ENCODE measurements around the gene FXYD5.
"Not testable (repeated sequence)": the region's sequence is repeated elsewhere in the genome, so short reads cannot be mapped to it uniquely, and the experiment has no call there.

The FXYD5 gene

GRCh38 chr19:35120898-35121297 lies 33.6 kb upstream of the FXYD5 start:
- FAIRE-seq: no peak

GRCh38 chr19:35122687-35123551 lies 31.6 kb upstream of the FXYD5 start:
- no peak for FAIRE-seq

- no peak for FAIRE-seq
These were observed 31.0 kb upstream of the FXYD5 start for GRCh38 chr19:35123573-35123972.

- FAIRE-seq: no peak
These were observed 30.2 kb upstream of the FXYD5 start for GRCh38 chr19:35124098-35125060.

DNA sequence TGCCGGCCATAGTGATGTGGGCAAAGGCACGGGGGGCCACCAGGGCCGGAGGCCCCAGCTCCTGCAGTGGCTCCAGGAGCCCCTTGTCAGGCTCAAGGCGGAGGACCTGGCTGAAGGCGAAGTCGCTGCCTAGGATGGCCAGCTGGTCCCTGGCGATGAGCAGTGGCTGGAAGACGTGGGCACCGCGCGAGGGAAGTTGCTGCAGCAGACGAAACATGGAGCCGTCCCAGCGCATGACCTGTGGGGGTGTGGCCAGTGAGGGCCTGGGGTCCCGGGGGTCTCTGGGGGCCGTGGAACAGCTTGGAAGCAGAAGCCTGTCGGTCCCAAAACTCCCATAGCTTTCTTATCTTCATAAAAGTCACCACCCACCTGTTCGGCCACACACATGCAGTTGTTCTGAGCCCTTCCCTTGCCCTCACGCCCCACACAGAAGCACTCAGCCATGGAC lies 29.2 kb upstream of the FXYD5 start:
- FAIRE-seq: no peak

DNA sequence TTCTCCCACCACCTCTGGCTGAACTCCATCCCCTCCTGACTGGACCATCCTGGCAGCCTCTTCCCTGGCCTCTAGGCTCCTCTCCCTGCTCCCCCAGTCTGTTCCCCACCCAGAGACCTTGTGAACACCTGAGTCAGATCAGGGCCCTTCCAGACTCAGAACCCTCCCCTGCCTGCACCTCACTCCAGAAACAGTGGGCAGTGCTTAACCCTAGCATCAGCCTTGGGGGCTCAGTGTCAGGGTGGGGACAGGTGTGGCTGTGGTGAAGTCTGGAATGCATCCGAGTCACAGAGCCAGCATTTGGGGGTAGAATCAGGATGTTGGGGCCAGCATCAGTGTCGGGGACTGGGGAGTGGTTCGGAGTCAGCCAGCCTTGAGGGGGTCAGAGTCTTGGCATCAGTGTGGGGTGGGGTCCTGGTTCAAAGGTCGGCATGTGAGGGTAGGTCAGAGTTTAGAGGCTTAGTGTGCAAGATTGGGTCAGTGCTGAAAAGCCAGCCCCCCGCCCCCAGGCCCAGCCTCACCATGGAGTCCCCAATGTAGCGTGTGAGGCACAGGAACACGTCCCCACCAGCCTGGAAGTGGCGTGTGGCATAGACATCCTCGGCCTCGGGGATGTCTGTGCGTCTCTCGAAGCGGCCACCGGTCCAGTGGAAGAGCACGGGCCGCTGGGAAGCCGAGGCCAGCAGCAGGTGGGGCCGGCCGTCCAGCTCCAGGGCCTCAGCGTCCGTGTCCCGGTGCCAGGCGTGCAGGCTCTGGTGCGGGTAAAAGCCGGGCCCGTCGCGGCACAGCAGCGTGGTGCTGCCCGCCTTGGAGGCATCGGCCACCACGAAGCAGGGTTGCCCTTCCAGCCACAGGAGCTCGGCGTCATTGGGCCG lies 28.5 kb upstream of the FXYD5 start:
- FAIRE-seq: no peak

GRCh38 chr19:35126624-35126959 lies 27.9 kb upstream of the FXYD5 start:
- FAIRE-seq: no peak

DNA sequence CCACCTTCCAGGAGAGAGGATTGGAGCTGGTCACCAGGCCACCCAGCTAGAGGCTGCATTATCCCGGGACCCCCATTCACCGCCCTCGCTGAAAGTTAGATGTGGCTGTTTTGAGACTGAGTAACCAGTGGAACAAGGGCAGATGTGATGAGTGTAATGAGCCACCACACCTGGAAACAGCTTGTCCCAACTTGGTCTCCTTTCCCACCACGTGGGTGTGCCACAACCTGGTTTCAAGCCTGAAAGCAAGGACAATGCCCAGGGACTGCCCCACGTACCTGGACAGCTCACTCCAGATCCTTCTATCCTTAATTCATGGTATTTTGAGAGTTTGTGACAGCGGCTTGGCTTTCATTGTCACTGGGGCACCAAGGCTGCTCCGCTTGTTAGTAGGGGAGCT lies 26.7 kb upstream of the FXYD5 start:
- no peak for FAIRE-seq

- no peak for FAIRE-seq
These were observed 26.0 kb upstream of the FXYD5 start for GRCh38 chr19:35128398-35129057.

DNA sequence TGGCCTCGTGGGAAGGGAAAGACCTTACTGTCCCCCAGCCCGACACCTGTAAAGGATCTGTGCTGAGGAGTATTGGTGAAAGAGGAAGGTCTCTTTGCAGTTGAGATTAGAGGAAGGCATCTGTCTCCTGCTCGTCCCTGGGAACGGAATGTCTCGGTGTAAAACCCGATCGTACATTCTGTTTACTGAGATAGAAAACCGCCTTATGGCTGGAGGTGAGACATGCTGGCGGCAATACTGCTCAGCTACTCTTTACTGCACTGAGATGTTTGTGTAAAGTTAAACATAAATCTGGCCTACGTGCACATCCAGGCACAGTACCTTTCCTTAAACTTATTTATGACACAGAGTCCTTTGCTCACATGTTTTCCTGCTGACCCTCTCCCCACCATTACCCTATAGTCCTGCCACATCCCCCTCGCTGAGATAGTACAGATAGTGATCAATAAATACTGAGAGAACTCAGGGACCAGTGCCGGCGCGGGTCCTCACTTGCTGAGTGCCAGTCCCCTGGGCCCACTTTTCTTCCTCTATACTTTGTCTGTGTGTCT lies 24.7 kb upstream of the FXYD5 start:
- not testable (repeated sequence) for FAIRE-seq

DNA sequence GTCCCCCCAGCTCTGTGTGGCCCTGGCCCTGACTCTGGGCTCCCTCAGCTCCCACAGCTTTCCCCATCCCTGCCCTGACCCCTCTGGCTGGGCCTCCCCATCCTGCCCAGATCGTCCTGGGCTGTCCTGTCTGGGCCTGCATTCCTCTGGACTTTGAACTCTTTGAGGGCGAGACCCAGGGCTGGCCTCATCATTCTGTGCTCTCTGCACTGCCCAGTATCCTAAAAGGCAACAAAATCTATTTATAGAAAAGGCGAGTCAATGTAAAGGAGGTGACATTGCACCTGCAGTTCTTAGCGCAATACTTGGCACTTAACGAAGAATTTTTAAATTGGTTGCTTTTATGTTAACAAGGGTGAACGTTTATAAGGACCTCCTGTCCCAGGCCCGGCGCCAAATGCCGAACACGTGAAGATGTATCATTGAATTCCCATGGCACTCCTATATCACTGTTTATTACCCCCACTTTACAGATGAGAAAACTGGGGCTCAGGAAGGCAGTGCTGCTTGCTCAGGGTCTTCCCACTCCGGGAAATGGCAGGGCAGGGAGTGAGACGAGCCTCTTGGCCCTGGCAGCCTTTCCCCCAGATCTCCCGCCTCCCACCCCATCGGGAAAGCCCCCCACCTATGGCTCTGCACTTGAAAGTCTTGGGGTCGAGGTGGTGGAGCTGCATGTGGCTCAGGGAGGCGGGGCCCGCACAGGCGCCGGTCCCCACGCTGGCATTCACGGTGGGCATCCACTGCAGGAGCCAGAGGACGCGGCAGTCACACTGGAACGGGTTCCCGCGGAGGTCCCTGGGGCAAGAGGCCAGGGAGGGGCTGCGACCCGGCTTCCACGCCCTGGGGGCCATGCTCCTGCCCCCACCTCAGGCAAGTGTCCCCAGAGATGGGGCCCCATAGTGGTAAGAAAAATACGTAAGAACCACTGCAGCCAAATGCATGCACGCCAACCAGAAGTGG lies 23.5 kb upstream of the FXYD5 start:
- no peak for FAIRE-seq

- no peak for FAIRE-seq
These were observed 22.3 kb upstream of the FXYD5 start for GRCh38 chr19:35132254-35132653.

- no peak for FAIRE-seq
These were observed 20.7 kb upstream of the FXYD5 start for GRCh38 chr19:35133826-35134225.

DNA sequence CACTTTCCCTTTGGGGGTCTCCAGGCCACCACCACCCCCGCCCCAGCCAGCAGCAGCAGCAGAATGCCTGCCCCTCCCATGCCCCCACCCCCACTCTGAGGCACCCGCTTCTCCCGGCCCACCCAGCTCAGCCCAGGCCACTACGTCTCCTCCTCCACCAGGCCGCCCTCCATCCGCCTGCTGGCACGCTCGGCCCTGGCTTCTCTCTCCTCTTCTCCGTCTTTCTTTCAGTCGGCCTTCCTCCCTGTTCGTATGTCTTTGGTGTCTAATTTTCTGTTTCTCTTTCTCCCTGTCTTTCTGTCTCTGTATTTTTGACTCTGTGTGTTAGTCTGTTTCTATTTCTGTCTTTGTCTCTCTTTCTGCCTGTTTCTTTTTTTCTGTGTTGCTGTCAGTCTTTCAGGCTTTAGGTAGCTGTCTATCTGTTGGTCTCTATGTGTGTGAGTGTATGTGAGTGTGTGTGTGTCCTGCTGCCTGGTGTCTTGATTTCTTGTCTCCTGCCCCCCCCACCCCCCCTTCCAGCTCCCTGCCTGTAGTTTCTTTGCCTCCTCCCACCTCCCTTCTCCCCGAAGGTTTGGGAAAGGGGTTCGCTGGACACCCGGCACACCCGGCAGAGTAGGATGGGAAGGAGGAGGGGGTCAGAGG lies 19.8 kb upstream of the FXYD5 start, which contains the start of gene LGI4:
Gene LGI4, minus strand, starts transcription at position 459 of the 642 bp plus-strand sequence. Its CDS starts 379 bp downstream, at position 80.
- no peak for FAIRE-seq

DNA sequence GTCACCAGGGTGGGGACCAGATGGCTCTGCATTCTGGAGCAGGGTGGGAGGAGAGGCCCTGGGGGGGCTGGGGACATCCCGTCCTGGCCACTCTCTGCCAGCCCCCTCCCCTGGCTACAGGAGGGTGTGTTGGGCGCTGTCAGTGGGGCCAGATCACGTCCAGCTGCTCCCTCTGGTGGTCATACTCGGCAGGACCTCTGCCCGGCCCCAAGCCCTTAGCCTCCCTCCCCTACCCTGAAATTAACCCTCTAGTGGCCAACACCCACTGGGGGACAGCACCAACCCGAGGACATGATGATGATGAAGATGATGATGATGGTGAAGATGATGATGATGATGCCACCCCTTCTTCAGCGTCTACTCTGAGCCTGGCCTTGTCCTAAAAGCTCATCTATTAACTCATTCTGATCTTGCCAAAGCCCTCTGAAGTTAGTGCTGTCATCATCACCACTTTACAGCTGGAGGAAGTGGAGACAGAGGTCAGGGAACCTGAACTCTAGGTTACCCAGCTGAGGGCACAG lies 19.1 kb upstream of the FXYD5 start:
- no peak for FAIRE-seq

DNA sequence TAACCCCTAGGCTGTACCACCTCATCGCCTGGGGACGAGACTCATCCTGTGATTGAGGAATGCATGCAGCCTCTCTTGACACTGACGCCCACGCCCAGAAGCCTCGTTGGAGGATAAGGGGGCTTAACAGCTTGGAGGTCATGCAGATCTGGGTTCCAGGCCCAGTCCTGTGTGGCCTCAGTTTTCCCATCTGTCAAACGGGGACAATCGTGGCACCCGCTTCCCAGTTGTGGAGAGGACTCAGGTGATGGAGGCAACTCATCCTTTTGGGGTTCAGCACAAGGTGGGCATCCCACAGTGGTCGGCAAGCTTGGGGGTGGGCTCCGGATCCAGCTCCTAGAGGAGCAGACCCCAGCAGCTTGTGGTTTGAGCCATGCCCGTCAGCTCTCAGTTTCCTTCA lies 18.3 kb upstream of the FXYD5 start:
- no peak for FAIRE-seq

GRCh38 chr19:35136977-35137702 lies 17.4 kb upstream of the FXYD5 start:
- no peak for FAIRE-seq

GRCh38 chr19:35138305-35138892 lies 16.1 kb upstream of the FXYD5 start, which contains the start of gene FXYD1:
TSS of gene FXYD1 (plus strand) at chr19:35138824. CDS start at chr19:35140080, 1,256 bp downstream.
- no peak for FAIRE-seq

All from TTC549 (cell line).